ENCODE data around the gene CEP170B. TPM values are rescaled to one million over a fixed set of nuclear protein-coding genes. Genes with fewer than 3 reads are reported as not detected.

Gene CEP170B
- total and polyA plus RNA-seq, 2 donors: 0.90 to 8.3 TPM

- peaks cover 0 to 5% of the 10 kb centered on the region in 2 donors for H3K4me1 ChIP-seq (ENCODE audit: control insufficient read depth in 2 of 2, insufficient read depth in 2 of 2, low read length in 2 of 2)
- 94% methylated on average over 8 of the region's 8 CpGs for WGBS
Observed at GRCh38 chr14:104876251-104876699, 11.2 kb downstream of the CEP170B start.

GRCh38 chr14:104877066-104877805 is 12.2 kb downstream of the CEP170B start:
- H3K9me3 ChIP-seq (ENCODE audit: control insufficient read depth in 2 of 2, insufficient read depth in 1 of 2, low read length in 1 of 2): no peaks in the 10 kb centered on the region
- H3K36me3 ChIP-seq (ENCODE audit: control insufficient read depth in 2 of 2, insufficient read depth in 2 of 2, low read length in 1 of 2): no peaks in the 10 kb centered on the region
- peaks cover 0 to 5% of the 10 kb centered on the region in 2 donors for H3K4me1 ChIP-seq (ENCODE audit: control insufficient read depth in 2 of 2, insufficient read depth in 2 of 2, low read length in 2 of 2)
- no peak overlapping the region for H3K4me3 ChIP-seq (ENCODE audit: low read length in 2 of 2)
- H3K27ac ChIP-seq (ENCODE audit: low read depth in 1 of 2, low read length in 1 of 2): no peak overlapping the region
- DNase-seq (ENCODE audit: low read depth in 6 of 9, low spot score in 9 of 9): no peak
- 93% methylated on average over 14 of the region's 14 CpGs for WGBS
- H3K27me3 ChIP-seq (ENCODE audit: control insufficient read depth in 2 of 2, insufficient read depth in 1 of 2, low read length in 1 of 2): peaks cover 0 to 15% of the 10 kb centered on the region in 2 donors

More at GRCh38 chr14:104876251-104876699, 11.2 kb downstream of the CEP170B start:
- H3K27me3 ChIP-seq (ENCODE audit: control insufficient read depth in 2 of 2, insufficient read depth in 1 of 2, low read length in 1 of 2): peaks cover 0 to 15% of the 10 kb centered on the region in 2 donors
- no peak for DNase-seq (ENCODE audit: low read depth in 6 of 9, low spot score in 9 of 9)
- H3K27ac ChIP-seq (ENCODE audit: low read depth in 1 of 2, low read length in 1 of 2): no peak overlapping the region
- H3K9me3 ChIP-seq (ENCODE audit: control insufficient read depth in 2 of 2, insufficient read depth in 1 of 2, low read length in 1 of 2): no peaks in the 10 kb centered on the region
- no peaks in the 10 kb centered on the region for H3K36me3 ChIP-seq (ENCODE audit: control insufficient read depth in 2 of 2, insufficient read depth in 2 of 2, low read length in 1 of 2)
- no peak overlapping the region for H3K4me3 ChIP-seq (ENCODE audit: low read length in 2 of 2)

- H3K4me3 ChIP-seq (ENCODE audit: low read length in 2 of 2): no peak overlapping the region
- H3K9me3 ChIP-seq (ENCODE audit: control insufficient read depth in 2 of 2, insufficient read depth in 1 of 2, low read length in 1 of 2): no peaks in the 10 kb centered on the region
- WGBS: 85% methylated on average over 30 of the region's 30 CpGs
- DNase-seq (ENCODE audit: low read depth in 6 of 9, low spot score in 9 of 9): no peak
- H3K36me3 ChIP-seq (ENCODE audit: control insufficient read depth in 2 of 2, insufficient read depth in 2 of 2, low read length in 1 of 2): no peaks in the 10 kb centered on the region
- peaks cover 0 to 12% of the 10 kb centered on the region in 2 donors for H3K27me3 ChIP-seq (ENCODE audit: control insufficient read depth in 2 of 2, insufficient read depth in 1 of 2, low read length in 1 of 2)
- H3K27ac ChIP-seq (ENCODE audit: low read depth in 1 of 2, low read length in 1 of 2): no peak overlapping the region
- no peaks in the 10 kb centered on the region for H3K4me1 ChIP-seq (ENCODE audit: control insufficient read depth in 2 of 2, insufficient read depth in 2 of 2, low read length in 2 of 2)
Observed at GRCh38 chr14:104877806-104878550, 12.9 kb downstream of the CEP170B start.

GRCh38 chr14:104878582-104878981 is 13.5 kb downstream of the CEP170B start:
- Histone ChIP-seq H3K9me3 (ENCODE audit: control insufficient read depth in 2 of 2, insufficient read depth in 1 of 2, low read length in 1 of 2) (no peaks in the 10 kb centered on the region), H3K27me3 (ENCODE audit: control insufficient read depth in 2 of 2, insufficient read depth in 1 of 2, low read length in 1 of 2) (peaks cover 0 to 9% of the 10 kb centered on the region in 2 donors)

GRCh38 chr14:104879201-104879982 is 14.3 kb downstream of the CEP170B start:
- Histone ChIP-seq H3K4me1 (ENCODE audit: control insufficient read depth in 2 of 2, insufficient read depth in 2 of 2, low read length in 2 of 2) (no peaks in the 10 kb centered on the region), H3K36me3 (ENCODE audit: control insufficient read depth in 2 of 2, insufficient read depth in 2 of 2, low read length in 1 of 2) (no peaks in the 10 kb centered on the region), H3K27ac (ENCODE audit: low read depth in 1 of 2, low read length in 1 of 2) (no peak overlapping the region), H3K27me3 (ENCODE audit: control insufficient read depth in 2 of 2, insufficient read depth in 1 of 2, low read length in 1 of 2) (peaks cover 0 to 3% of the 10 kb centered on the region in 2 donors), H3K9me3 (ENCODE audit: control insufficient read depth in 2 of 2, insufficient read depth in 1 of 2, low read length in 1 of 2) (no peaks in the 10 kb centered on the region), H3K4me3 (ENCODE audit: low read length in 2 of 2) (no peak overlapping the region)
- no peak for DNase-seq (ENCODE audit: low read depth in 6 of 9, low spot score in 9 of 9)
- 84% methylated on average over 29 of the region's 29 CpGs for WGBS

More at GRCh38 chr14:104878582-104878981, 13.5 kb downstream of the CEP170B start:
- Histone ChIP-seq H3K4me1 (ENCODE audit: control insufficient read depth in 2 of 2, insufficient read depth in 2 of 2, low read length in 2 of 2) (no peaks in the 10 kb centered on the region), H3K4me3 (ENCODE audit: low read length in 2 of 2) (no peak overlapping the region), H3K36me3 (ENCODE audit: control insufficient read depth in 2 of 2, insufficient read depth in 2 of 2, low read length in 1 of 2) (no peaks in the 10 kb centered on the region), H3K27ac (ENCODE audit: low read depth in 1 of 2, low read length in 1 of 2) (no peak overlapping the region)
- DNase-seq (ENCODE audit: low read depth in 6 of 9, low spot score in 9 of 9): no peak
- whole genome bisulfite sequencing: 96% methylated on average over 14 of the region's 14 CpGs

GRCh38 chr14:104879983-104880565 is 15.0 kb downstream of the CEP170B start:
- Histone ChIP-seq H3K27me3 (ENCODE audit: control insufficient read depth in 2 of 2, insufficient read depth in 1 of 2, low read length in 1 of 2) (peaks cover 0 to 3% of the 10 kb centered on the region in 2 donors), H3K27ac (ENCODE audit: low read depth in 1 of 2, low read length in 1 of 2) (no peak overlapping the region), H3K4me1 (ENCODE audit: control insufficient read depth in 2 of 2, insufficient read depth in 2 of 2, low read length in 2 of 2) (no peaks in the 10 kb centered on the region), H3K36me3 (ENCODE audit: control insufficient read depth in 2 of 2, insufficient read depth in 2 of 2, low read length in 1 of 2) (no peaks in the 10 kb centered on the region), H3K9me3 (ENCODE audit: control insufficient read depth in 2 of 2, insufficient read depth in 1 of 2, low read length in 1 of 2) (no peaks in the 10 kb centered on the region), H3K4me3 (ENCODE audit: low read length in 2 of 2) (no peak overlapping the region)
- DNase-seq (ENCODE audit: low read depth in 6 of 9, low spot score in 9 of 9): no peak
- 97% methylated on average over 15 of the region's 15 CpGs for WGBS

GRCh38 chr14:104880584-104881210 is 15.6 kb downstream of the CEP170B start:
- no peaks in the 10 kb centered on the region for H3K36me3 ChIP-seq (ENCODE audit: control insufficient read depth in 2 of 2, insufficient read depth in 2 of 2, low read length in 1 of 2)
- no peak overlapping the region for H3K4me3 ChIP-seq (ENCODE audit: low read length in 2 of 2)
- 89% methylated on average over 7 of the region's 7 CpGs for WGBS
- no peak overlapping the region for H3K27ac ChIP-seq (ENCODE audit: low read depth in 1 of 2, low read length in 1 of 2)
- H3K27me3 ChIP-seq (ENCODE audit: control insufficient read depth in 2 of 2, insufficient read depth in 1 of 2, low read length in 1 of 2): peaks cover 0 to 3% of the 10 kb centered on the region in 2 donors
- H3K4me1 ChIP-seq (ENCODE audit: control insufficient read depth in 2 of 2, insufficient read depth in 2 of 2, low read length in 2 of 2): no peaks in the 10 kb centered on the region
- DNase-seq (ENCODE audit: low read depth in 6 of 9, low spot score in 9 of 9): no peak
- H3K9me3 ChIP-seq (ENCODE audit: control insufficient read depth in 2 of 2, insufficient read depth in 1 of 2, low read length in 1 of 2): no peaks in the 10 kb centered on the region

- 85% methylated on average over 13 of the region's 13 CpGs for WGBS
- no peak overlapping the region for H3K27ac ChIP-seq (ENCODE audit: low read depth in 1 of 2, low read length in 1 of 2)
Observed at GRCh38 chr14:104881369-104881979, 16.4 kb downstream of the CEP170B start.

More at GRCh38 chr14:104881369-104881979, 16.4 kb downstream of the CEP170B start:
- H3K9me3 ChIP-seq (ENCODE audit: control insufficient read depth in 2 of 2, insufficient read depth in 1 of 2, low read length in 1 of 2): no peaks in the 10 kb centered on the region
- no peak overlapping the region for H3K4me3 ChIP-seq (ENCODE audit: low read length in 2 of 2)
- peaks cover 0 to 3% of the 10 kb centered on the region in 2 donors for H3K27me3 ChIP-seq (ENCODE audit: control insufficient read depth in 2 of 2, insufficient read depth in 1 of 2, low read length in 1 of 2)
- H3K36me3 ChIP-seq (ENCODE audit: control insufficient read depth in 2 of 2, insufficient read depth in 2 of 2, low read length in 1 of 2): no peaks in the 10 kb centered on the region
- no peaks in the 10 kb centered on the region for H3K4me1 ChIP-seq (ENCODE audit: control insufficient read depth in 2 of 2, insufficient read depth in 2 of 2, low read length in 2 of 2)
- DNase-seq (ENCODE audit: low read depth in 6 of 9, low spot score in 9 of 9): no peak

All from thymus (tissue), 11 donors.